Mesothelial cell of epicardium (in vitro differentiated cells): ENCODE results near the gene OCIAD1. TPM values are rescaled to one million over a fixed set of nuclear protein-coding genes. Genes with fewer than 3 reads are reported as not detected.

Source experiments
- DNase-seq, 2 experiments: peaks; one replicate each; pipeline ENCODE4 v3.0.0; 2021; ENCODE audit warnings: low spot score in 2 of 2; ENCODE audit not compliant: unreplicated experiment in 2 of 2
- H3K27ac Mint-ChIP-seq: 2 replicates; pipeline ENCODE4 v1.8.0; 2021; ENCODE audit warnings: mixed read lengths
- H3K27me3 Mint-ChIP-seq: 2 replicates; pipeline ENCODE4 v1.8.0; 2021; ENCODE audit warnings: low read depth, mixed read lengths
- H3K36me3 Mint-ChIP-seq: 2 replicates; pipeline ENCODE4 v1.8.0; 2021; ENCODE audit warnings: mixed read lengths
- H3K4me1 Mint-ChIP-seq: 2 replicates; pipeline ENCODE4 v1.8.0; 2021; ENCODE audit warnings: mixed read lengths
- H3K4me3 Mint-ChIP-seq: 2 replicates; pipeline ENCODE4 v1.8.0; 2021; ENCODE audit warnings: mild to moderate bottlenecking, moderate library complexity, mixed read lengths
- H3K9me3 Mint-ChIP-seq: 2 replicates; pipeline ENCODE4 v1.8.0; 2021; ENCODE audit warnings: mixed read lengths
- total RNA-seq: library from RNA; stranded (reverse); gene quantifications from 3 replicates; pipeline ENCODE4 v1.2.1, GENCODE V29; 2021
- TF ChIP-seq, protein P1 (sequence below): fragments of 200-600 bp; sonication (generic); IDR thresholded peaks from one replicate; pipeline ENCODE4 v1.5.0; 2021; ENCODE audit warnings: antibody characterized with exemption; ENCODE audit not compliant: unreplicated experiment

OCIAD1 gene
- total RNA-seq, 1 donor from 2014 or later = 149 TPM

GRCh38 chr4:48790561-48790960, 40.3 kb upstream of the OCIAD1 start:
- TF ChIP-seq, protein P1, sequence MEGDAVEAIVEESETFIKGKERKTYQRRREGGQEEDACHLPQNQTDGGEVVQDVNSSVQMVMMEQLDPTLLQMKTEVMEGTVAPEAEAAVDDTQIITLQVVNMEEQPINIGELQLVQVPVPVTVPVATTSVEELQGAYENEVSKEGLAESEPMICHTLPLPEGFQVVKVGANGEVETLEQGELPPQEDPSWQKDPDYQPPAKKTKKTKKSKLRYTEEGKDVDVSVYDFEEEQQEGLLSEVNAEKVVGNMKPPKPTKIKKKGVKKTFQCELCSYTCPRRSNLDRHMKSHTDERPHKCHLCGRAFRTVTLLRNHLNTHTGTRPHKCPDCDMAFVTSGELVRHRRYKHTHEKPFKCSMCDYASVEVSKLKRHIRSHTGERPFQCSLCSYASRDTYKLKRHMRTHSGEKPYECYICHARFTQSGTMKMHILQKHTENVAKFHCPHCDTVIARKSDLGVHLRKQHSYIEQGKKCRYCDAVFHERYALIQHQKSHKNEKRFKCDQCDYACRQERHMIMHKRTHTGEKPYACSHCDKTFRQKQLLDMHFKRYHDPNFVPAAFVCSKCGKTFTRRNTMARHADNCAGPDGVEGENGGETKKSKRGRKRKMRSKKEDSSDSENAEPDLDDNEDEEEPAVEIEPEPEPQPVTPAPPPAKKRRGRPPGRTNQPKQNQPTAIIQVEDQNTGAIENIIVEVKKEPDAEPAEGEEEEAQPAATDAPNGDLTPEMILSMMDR = no peak
- no peak for DNase-seq
- peaks cover 2% of the 10 kb centered on the region for H3K4me1 Mint-ChIP-seq
- no peaks in the 10 kb centered on the region for H3K36me3 Mint-ChIP-seq
- H3K27ac Mint-ChIP-seq = no peak overlapping the region
- no peaks in the 10 kb centered on the region for H3K27me3 Mint-ChIP-seq
- H3K9me3 Mint-ChIP-seq = no peaks in the 10 kb centered on the region
- no peak overlapping the region for H3K4me3 Mint-ChIP-seq

DNA sequence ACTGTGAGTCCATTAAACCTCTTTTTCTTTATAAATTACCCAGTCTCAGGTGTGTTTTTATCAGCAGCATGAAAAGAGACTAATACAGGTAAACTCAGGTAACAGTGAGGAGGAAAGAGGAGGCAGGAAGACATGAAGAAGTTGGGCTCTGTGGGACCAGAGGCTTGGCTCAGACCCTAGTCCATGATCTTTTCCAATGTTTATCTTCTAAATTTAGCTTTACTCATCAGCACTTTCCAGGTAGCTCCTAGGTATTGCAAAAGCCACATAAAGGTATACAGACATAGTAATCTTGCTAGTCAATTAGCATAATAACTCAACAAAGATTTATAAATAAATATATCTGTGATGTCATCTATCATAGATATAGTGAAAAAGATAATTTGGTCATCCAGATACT, 39.6 kb upstream of the OCIAD1 start:
- TF ChIP-seq, protein P1 = no peak
- Mint-ChIP-seq H3K4me3 (no peak overlapping the region), H3K9me3 (no peaks in the 10 kb centered on the region), H3K27me3 (no peaks in the 10 kb centered on the region), H3K27ac (no peak overlapping the region), H3K4me1 (peaks cover 2% of the 10 kb centered on the region), H3K36me3 (no peaks in the 10 kb centered on the region)
- DNase-seq = no peak

- no peaks in the 10 kb centered on the region for H3K27me3 Mint-ChIP-seq
- TF ChIP-seq, protein P1 = no peak
- H3K9me3 Mint-ChIP-seq = no peaks in the 10 kb centered on the region
- H3K4me1 Mint-ChIP-seq = no peaks in the 10 kb centered on the region
- DNase-seq = no peak
- H3K4me3 Mint-ChIP-seq = no peak overlapping the region
- no peak overlapping the region for H3K27ac Mint-ChIP-seq
- no peaks in the 10 kb centered on the region for H3K36me3 Mint-ChIP-seq
These were observed 38.4 kb upstream of the OCIAD1 start for GRCh38 chr4:48792348-48793006.

- H3K36me3 Mint-ChIP-seq = no peaks in the 10 kb centered on the region
- TF ChIP-seq, protein P1 = no peak
- H3K4me1 Mint-ChIP-seq = no peaks in the 10 kb centered on the region
- no peak overlapping the region for H3K27ac Mint-ChIP-seq
- no peaks in the 10 kb centered on the region for H3K9me3 Mint-ChIP-seq
- H3K27me3 Mint-ChIP-seq = no peaks in the 10 kb centered on the region
- H3K4me3 Mint-ChIP-seq = no peak overlapping the region
- no peak for DNase-seq
These were observed 35.8 kb upstream of the OCIAD1 start for GRCh38 chr4:48795108-48795507.

- Mint-ChIP-seq H3K4me1 (no peaks in the 10 kb centered on the region), H3K4me3 (no peak overlapping the region), H3K36me3 (no peaks in the 10 kb centered on the region), H3K27me3 (no peaks in the 10 kb centered on the region), H3K27ac (no peak overlapping the region), H3K9me3 (no peaks in the 10 kb centered on the region)
- no peak for DNase-seq
- TF ChIP-seq, protein P1 = no peak
These were observed 34.5 kb upstream of the OCIAD1 start for GRCh38 chr4:48796191-48796926.
